GM18951 (cell line): Measurements from ENCODE around the gene PPP1R26.

Experiments
- POLR2A ChIP-seq: IDR thresholded peaks from 4 replicates; pipeline ENCODE4 v1.6.1; 2011; ENCODE audit warnings: mild to moderate bottlenecking; ENCODE audit not compliant: insufficient read length, insufficient read depth; ENCODE audit errors: extremely low read depth
- in situ Hi-C: fragments of 300-500 bp; cut with MboI; formaldehyde crosslinking; loops from one replicate; pipeline ENCODE4 v1.12.0; 2022; ENCODE audit warnings: low sequenced_read_pairs, mixed read lengths, inconsistent platforms; ENCODE audit not compliant: unreplicated experiment

The PPP1R26 gene

GRCh38 chr9:135536216-135536615, 56.6 kb downstream of the PPP1R26 start:
- in situ Hi-C loops = no loop called here
- TF ChIP-seq POLR2A = no peak
